Lung microvascular endothelial cell (primary cell): ENCODE data around the gene MYL10. TPM values are rescaled to one million over a fixed set of nuclear protein-coding genes. Genes with fewer than 3 reads are reported as not detected.

ENCODE experiments used
- DNase-seq, 2 donors: peaks; one replicate each; pipeline versions ENCODE4 v3.0.0 to v3.0.0-alpha.2; 2010; ENCODE audit warnings: low read depth in 2 of 2
- total RNA-seq: library from RNA; depleted of rRNA; stranded (reverse); fragments of >200 nt; gene quantifications from 2 replicates; pipeline ENCODE4 v1.2.1, GENCODE V29; 2014

The MYL10 gene
- total RNA-seq = not detected in 2 replicates

DNA sequence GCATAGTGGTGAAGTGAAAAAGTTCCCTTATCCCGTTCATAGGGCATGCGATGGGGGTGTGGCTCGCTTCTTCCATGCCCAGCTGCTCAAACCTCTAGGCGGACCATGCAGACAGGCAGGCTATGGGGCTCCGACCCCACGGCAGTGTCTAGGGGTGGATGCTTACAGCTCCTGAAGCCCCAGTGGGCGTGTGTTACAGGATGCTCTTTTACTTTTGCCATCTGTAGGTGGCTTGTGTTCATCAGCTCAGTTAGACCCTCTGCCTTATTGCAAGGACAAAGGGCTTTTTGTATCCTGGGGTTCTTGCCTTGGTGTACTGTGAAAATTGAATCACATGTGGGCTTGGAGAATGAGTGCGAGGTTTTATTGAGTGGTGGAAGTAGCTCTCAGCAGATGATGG, at the start of gene MYL10:
Gene MYL10, minus strand, starts transcription at position 126 of the 400 bp plus-strand sequence. CDS start 178 bp downstream, outside the sequence.
- DNase-seq = no peak

DNA sequence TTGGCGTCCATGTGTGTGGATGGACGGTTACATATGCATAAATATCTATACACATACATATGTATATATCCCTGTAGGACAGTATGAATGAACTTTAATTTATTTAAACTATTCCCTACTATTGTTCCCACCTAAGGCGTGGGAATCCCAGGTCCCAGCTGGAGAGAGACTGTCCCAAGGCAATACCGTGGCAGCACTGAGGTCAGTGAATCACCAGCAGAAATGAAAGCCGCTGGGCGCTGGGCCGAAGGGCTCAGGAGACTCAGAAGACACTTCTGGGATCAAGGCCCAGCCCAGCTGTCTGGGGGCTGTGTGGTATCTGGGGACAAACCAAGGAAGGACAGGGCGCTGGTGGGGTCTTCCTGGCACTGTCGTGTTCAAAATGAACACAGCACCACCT, 49.6 kb upstream of the MYL10 start:
- DNase-seq = peak in 1 of 2 donors; percentile 36

DNA sequence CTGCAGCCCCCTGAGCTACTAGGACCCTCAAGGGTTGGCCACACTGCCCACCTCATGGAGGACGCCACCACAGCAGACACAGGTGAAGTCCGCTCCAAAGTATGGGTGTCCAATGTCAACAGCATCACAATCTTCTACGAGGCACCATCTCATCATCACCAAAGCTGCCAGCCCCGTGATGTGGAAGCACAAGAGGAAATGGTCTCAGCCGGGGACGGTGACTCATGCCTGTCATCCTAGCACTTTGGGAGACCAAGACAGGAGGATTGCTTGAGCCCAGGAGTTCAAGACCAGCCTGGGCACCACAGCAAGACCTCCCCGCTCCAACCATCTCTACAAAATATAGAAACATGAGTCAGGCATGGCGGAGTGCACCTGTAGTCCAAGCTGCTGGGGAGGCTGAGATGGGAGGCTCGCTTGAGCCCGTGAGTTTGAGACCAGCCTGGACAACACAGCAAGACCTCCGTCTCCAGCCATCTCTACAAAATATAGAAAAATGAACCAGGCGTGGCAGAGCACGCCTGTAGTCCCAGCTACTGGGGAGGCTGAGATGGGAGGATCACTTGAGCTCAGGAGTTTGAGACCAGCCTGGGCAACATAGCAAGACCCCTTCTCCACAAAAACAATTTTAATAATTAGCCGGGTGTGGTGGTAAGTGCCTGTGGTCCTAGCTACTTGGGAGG, 48.8 kb upstream of the MYL10 start:
- DNase-seq = peak; percentile 40 to 64

DNA sequence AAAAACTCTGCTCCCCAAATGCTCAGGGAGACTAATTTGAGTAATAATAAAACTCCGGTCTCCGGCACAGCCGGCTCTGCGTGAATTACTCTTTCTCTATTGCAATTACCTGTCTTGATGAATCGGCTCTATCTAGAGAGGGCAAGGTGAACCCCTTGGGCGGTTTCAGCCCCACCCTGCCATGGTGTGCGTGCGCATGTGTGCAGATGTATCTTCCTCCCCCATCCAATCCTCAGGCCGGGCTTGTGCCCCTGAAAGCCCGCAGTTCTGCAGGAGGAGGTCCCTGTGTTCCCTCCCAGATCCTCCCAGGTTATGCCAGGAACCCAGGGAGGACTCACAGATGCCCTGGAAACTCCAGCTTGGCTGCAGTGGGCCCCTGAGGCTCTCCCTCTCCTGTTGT, 48.3 kb upstream of the MYL10 start:
- no peak for DNase-seq

DNA sequence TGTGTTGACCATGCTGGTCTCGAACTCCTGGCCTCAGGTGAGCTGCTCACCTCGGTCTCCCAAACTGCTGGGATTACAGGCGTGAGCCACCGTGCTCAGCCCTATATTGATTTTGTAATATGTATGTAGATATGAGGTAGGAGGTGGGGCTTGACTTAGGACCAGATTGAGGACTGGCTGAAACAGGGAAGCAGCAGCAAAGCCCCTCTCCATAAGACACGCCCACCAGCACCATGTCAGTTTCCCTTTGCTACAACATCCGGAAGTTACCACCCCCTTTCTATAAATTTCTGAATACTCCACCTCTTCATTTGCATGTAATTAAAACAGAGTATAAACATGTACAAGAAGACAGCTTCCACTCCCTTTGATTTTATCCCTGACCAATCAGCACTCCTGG, 47.9 kb upstream of the MYL10 start:
- no peak for DNase-seq

DNA sequence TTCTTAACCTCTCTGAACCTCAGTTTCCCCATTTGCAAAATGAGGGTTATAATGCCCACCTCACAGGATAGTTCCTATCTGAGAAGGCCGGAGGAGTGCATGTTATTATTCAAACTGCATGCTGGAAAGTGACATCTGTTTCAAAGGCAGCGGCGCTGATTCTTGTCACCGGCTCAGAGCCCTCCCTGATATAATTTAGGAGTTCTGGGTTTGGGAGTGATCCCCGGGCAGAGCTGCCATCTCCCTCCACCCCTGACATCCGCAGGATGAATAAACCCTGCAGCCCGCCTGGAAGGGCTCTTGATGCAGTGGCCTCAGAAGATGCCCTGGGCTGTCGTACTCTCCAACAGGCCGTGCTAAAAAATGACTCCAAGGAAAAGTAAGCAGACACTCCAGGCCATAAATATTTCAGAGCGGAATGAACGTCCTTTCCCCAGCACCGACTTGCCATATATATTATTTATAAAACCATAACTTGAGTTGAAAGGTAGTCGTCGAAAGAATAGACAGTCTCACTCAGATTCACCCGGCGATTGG, 47.0 kb upstream of the MYL10 start:
- no peak for DNase-seq

DNA sequence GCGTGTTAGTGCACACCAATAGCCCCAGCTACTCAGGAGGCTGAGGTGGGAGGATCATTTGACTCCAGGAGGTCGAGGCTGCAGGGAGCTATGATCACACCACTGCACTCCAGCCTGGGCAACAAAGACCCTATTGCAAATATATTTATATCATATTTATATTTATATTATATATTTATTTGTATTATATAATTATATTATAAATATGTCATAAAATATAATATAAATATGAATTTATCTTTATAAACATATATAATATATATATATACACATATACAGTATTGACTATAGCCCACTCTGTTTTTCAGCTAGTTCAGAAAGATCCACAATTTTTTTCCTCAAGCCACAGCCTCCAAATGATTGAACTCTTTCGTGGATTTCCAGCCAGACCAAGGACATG, 45.3 kb upstream of the MYL10 start:
- no peak for DNase-seq

DNA sequence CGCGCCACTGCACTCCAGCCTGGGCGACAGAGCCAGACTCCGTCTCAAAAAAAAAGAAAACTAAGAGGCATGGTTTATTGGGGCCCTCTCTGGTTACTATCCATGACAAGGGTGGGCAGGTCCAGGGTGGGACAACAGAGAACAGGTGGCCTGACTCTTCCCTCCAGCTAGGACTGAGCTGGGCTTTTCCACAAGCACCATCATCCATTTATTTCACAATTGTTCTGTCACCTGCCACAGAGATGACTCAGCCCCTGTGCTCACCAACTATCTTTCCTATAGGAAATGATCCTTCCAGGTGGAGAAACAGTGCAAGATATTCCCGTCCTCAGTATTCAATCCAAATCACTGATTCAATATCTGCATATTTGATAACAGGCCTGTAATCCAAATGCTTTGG, 44.9 kb upstream of the MYL10 start:
- peak in 1 of 2 donors; percentile 58 for DNase-seq

DNA sequence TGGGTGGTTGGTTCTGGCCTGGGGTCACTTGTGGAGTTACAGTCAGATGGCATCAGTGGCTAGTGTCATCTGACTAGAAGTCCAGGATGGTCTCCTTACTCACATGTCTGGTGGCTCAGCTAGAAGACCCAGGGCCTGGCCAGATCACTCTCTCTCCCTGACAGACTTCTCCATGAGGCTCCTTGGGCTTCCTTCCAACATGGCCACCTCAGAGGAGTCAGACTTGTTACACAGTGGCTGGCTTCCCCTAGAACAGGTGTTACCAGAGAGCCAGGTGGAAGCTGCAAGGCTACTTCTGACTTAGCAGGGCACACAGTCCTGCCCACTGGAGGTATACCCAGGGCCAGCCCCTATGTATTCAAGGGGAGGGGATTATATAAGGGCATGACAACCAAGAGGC, 44.2 kb upstream of the MYL10 start:
- DNase-seq = no peak

DNA sequence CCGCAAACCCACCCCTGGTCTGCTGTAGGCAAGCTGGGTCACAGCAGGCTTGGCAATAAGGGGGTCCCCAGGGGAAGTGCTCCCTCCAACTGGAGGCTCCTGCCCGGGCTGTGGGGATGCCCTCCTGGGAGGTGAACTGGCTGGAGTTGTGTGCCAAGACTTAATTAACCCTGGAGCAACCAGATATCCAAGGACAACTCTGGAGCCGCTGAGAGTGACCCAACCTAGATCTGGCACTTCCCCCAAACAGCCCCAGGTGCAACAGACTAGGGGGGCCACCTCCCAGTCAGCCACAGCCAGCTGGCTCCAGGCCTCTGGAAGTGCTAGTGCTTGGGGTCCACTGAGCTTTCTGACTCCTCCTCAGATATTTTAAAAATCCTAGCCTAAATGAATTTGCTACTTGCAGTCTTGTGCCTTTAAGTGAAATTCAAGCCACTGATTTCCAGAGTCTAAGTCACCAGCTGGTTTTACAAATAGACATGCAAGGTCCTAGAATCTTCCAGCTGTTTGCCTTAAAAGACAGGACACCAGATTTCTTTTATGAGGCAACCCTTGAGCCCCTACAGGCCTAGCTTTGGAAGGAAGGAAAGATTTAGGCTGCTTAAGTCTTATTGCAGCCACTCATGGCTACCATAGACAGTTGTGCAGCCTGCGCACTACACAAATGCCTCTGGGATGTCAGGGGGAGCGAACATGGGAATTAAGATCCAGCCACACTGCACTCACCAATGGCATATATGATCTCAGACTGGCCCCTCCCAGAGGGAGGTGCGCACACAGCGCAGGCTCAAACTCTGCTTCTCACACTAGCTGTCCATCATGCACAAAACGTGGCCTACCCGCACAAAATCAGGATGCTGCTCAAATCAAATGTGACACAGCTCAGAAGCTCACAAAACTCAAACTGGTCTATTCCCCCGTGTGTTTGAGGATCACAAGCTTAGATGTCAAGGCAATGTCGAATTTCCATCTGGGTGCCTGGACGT, 42.6 kb upstream of the MYL10 start:
- DNase-seq = no peak

DNA sequence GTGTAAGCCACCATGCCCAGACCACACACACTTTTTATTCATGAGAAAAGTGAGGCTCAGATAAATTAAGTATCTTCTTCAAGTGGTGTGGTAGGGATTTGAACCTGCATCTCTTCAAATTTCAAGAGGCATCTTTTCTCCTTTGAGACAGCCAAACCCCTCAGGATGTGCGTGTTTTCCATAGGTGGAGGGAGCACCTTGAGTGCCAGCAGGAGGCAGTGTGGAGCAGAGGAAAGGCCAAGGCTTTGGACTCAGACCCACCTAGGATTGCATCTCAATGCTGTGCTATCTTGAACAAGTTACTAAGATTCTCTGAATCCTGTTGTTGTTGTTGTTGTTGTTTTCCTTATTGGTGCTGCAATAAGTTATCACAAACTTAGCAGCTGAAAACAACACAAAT, 40.2 kb upstream of the MYL10 start:
- no peak for DNase-seq

DNA sequence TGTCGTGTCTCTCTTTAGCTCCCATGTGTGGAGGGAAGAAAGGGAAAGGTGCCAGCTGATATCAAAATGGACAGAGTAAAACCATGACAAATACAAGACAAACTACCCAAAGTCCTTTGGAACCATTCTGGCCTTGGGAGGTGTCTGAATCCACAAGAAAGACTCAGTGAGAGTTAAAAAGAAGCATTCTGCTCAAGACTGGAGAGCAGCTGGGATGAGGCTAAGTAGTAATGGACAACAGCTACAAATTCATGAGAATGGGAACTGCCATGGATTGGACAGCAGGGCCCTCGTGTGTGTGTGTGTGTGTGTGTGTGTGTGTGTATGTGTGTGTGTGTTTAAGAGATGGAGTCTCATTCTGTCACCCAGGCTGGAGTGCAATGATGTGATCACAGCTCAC, 39.6 kb upstream of the MYL10 start:
- no peak for DNase-seq

DNA sequence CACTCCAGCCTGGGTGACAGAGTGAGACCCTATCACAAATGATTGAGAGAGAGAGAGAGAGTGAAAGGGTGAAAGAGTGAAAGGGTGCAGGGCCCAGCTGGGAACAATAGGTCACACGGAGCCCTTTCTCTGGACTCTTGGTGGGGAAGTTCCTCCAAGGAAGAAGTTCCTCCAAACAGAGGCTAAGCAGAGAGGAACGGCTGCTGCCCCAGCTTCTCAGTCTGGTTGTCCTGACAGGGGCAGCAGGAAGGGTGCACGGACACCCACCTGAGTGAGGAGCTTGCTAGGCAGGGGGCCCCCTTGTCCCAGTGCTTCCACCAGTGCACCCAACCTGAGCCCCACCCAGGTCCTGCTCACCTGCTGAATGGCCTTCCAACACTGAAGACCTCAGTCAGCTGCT, 38.8 kb upstream of the MYL10 start:
- no peak for DNase-seq

DNA sequence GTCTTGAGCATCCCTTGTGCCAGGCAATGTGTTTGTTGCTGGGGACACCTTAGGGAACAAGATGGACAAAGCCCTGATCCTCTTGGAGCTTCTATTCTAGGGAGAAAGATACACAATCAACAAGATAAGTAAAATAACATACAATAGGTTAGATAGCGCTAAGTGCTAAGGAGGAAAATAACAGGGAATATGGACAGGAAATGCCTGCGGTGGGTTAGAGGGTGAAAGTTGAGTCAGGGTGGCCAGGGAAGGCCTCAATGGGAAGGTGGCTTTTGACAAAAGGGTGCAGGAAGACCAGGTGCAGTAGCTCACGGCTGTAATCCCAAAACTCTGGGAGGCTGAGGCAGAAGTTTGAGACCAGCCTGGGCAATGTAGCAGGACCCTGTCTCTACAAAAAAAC, 38.3 kb upstream of the MYL10 start:
- DNase-seq = no peak

DNA sequence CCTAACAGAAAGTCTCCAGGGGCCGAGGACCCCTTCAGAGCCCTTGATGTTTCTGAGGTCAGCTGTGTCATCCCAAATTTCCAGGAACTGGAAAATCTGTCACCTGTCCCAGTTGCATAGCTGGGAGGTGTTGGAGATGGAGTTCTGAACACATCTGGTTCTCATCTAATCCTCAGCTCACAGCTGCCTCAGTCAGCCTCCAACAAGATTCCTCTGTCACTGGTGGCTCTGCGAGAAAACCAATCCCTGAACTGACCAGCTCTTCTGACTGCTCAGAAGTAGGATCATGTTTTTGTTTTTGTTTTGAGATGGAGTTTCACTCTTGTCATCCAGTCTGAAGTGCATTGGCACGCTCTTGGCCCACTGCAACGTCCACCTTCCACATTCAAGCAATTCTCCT, 37.6 kb upstream of the MYL10 start:
- no peak for DNase-seq

DNA sequence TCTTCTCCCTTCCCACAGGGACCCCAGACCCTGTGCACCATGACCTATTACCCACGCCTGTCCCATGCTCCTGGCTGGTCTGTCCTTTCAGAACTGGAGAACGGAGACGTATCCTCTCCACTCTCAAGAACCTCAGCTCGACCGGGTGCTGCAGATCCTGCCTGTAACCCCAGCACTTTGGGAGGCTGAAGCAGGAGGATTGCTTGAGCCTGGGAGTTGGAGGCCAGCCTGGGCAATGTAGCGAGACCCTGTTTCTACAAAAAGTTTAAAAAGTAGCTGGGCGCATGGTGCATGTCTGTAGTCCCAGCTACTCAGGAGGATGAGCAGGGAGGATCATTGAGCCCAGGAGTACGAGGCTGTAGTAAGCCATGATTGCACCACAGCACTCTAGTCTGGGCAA, 37.2 kb upstream of the MYL10 start:
- no peak for DNase-seq

DNA sequence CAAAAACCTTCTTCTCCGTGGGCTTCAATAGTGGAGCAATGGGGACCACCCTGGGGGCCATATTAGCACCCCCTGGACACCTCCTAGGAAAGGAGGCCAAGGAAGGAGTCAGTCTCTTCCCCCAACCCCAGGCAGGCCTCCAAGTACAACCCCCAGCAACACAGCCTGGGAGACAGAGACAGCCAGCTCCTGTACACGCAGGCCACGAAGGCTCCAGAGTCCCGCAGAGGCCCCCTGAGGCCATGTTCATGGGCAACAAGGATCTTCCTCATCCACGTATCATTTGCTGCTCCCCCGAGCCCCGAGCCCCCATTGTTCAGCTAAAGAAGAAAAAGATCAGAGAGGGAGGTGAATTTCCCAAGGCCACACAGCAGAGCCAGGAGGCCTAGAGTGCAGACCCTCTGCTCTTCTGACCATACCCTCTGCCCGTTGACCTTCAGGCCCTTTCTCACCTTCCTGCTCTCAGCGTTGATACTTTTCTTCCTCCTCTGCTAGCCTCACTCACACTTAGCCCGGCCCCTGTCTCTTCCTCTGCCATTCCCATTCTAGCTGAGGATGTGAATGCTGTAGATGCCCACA, 35.9 kb upstream of the MYL10 start:
- no peak for DNase-seq

DNA sequence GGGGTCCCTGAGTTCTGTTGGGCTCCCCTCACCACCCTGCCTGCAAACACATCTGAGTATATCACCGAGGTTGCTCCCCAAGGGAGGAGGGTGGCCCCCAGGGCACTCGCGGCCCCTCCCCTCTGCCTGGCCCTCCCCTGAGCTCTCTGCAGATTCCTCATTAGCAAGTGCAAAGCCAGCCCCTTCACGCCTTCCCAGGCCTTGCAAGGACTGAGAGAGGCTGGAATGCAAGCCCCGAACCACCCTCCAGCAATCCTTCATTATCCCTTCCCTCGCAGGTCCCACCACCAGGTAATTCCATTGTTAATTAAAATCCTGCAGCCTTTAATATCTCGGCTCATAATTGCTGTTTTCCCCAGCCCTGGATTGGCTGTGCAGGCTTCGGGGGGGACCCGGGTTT, 35.3 kb upstream of the MYL10 start:
- DNase-seq = no peak

DNA sequence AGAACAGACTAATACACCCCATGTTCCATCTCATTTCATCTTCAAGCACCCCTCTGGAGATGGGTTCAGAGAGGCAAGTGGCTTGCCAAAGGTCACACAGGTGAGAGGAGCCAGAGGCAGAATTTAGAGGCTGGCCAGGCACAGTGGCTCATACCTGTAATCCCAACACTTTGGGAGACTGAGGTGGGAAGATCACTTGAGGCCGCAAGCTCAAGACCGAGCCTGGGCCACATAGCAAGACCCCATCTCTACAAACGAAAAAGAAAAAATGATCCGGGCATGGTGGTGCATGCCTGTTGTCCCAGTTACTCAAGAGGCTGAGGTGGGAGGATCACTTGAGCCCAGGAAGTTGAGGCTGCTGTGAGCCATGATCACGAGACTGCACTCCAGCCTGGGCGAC, 34.7 kb upstream of the MYL10 start:
- DNase-seq = no peak

DNA sequence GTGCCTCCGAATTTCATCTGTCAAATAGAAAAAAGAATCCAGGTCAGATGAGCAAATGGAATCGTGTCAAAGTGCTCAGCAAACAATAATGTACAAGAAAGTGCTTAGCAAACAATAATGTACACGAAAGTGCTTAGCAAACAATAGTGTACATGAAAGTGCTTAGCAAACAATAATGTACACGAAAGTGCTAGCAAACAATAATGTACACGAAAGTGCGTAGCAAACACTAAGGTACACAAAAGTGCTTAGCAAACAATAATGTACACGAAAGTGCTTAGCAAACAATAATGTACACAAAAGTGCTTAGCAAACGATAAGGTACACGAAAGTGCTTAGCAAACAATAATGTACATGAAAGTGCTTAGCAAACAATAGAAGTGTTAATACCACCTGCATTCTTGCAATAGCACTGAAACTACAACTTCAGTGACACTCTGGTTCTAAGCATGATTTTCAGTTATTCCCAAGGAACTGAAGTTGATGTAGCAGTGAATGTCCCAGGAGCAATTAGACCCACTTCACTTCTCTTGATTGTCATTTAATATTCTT, 33.4 kb upstream of the MYL10 start:
- no peak for DNase-seq

DNA sequence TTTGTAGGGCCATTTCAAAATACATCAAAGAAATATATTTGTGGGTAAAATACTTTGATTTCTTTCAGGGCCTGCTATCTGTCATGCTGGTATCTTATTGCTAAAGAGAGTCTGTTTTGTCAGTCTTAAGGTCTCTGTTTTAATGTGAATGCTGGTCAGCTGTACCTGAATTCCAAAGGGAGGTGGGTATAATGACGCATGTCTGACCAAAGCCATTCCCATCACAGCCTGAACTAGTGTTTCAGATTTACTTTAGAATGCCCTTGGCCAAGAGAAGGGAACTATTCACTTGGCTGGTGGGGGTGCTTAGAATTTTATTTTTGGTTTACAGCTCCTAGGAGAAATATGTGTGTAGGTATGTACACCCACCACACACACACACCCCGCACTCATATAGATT, 30.6 kb upstream of the MYL10 start:
- DNase-seq = no peak

DNA sequence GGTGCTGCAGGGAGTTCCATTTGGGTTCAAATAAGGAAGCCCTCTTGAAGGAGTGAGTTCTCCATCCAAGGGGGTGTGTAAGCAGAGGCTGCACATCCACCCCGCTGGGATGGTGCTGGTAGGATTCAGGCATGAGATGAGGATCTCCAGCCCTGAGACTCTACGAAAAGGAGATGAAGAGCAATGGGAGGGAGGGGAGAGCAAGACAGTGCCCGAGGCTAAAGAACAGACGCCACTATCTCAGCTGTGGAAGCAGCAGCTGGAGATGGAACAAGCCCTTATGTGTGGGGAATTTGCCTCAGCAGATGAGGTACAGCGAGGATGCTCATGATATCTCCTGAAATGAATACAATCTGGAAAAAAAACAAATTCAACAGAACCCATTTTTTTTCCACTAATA, 28.1 kb upstream of the MYL10 start:
- DNase-seq = no peak
